Right lobe of liver (tissue), 4 donors: ENCODE measurements around the gene NIPBL.

Experiments used
- POLR2A ChIP-seq: fragments of 450-650 bp; IDR thresholded peaks from one replicate; pipeline ENCODE4 v1.6.1; 2017; ENCODE audit warnings: antibody characterized with exemption, mild to moderate bottlenecking
- TF ChIP-seq, protein P1 (sequence below), 4 donors: fragments of 200-600 bp in 3 of 4; fragments of 450-650 bp in 1 of 4; IDR thresholded peaks; one replicate each; pipeline versions ENCODE4 v1.5.1 to v1.8.0; 2016 to 2022; ENCODE audit warnings: antibody characterized with exemption in 4 of 4, mild to moderate bottlenecking in 2 of 4
- donor health status: DM: no; HTN: no; CAD: no.
- donor health status: DM: no; HTN: no; CAD: no.
- donor health status: DM: no; HTN: yes; CAD: no.

- TF ChIP-seq, protein P1, sequence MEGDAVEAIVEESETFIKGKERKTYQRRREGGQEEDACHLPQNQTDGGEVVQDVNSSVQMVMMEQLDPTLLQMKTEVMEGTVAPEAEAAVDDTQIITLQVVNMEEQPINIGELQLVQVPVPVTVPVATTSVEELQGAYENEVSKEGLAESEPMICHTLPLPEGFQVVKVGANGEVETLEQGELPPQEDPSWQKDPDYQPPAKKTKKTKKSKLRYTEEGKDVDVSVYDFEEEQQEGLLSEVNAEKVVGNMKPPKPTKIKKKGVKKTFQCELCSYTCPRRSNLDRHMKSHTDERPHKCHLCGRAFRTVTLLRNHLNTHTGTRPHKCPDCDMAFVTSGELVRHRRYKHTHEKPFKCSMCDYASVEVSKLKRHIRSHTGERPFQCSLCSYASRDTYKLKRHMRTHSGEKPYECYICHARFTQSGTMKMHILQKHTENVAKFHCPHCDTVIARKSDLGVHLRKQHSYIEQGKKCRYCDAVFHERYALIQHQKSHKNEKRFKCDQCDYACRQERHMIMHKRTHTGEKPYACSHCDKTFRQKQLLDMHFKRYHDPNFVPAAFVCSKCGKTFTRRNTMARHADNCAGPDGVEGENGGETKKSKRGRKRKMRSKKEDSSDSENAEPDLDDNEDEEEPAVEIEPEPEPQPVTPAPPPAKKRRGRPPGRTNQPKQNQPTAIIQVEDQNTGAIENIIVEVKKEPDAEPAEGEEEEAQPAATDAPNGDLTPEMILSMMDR (IDR thresholded peaks at IDR 0.05), result no peak
- no peak for TF ChIP-seq POLR2A
These were observed 59.2 kb downstream of the NIPBL start for GRCh38 chr5:36935805-36936204.
